Measurements from ENCODE around the gene IRX5. TPM values are rescaled to one million over a fixed set of nuclear protein-coding genes. Genes with fewer than 3 reads are reported as not detected.

Gene IRX5
- total and polyA plus RNA-seq, 2 of the 4 experiments (the other 2 are of a cell fraction), result not detected

- intact Hi-C loops (cut with micrococcal nuclease) (no loop called here), dilution Hi-C loops (cut with HindIII; ENCODE audit: low sequenced_read_pairs, unreplicated experiment) (no loop called here), in situ Hi-C loops (cut with MboI; ENCODE audit: low sequenced_read_pairs) (no loop called here)
- Histone ChIP-seq H2BK15ac (ENCODE audit: low read depth, low read length) (no peak overlapping the region), H3K56ac (ENCODE audit: extremely low read depth, insufficient read depth, low read length) (no peak overlapping the region), H3K36me3 (ENCODE audit: control insufficient read depth, insufficient read depth, low read length) (no peaks in the 10 kb centered on the region), H4K91ac (ENCODE audit: insufficient read depth, low read depth, low read length) (no peak overlapping the region), H4K20me1 (ENCODE audit: insufficient read depth, low read length) (no peaks in the 10 kb centered on the region), H2AK5ac (ENCODE audit: low read depth, low read length) (no peak overlapping the region), H3K27ac (ENCODE audit: insufficient read depth, low read length) (no peak overlapping the region), H3K4me2 (ENCODE audit: low read depth, low read length) (no peak overlapping the region), H2BK20ac (ENCODE audit: low read depth, low read length) (no peak overlapping the region), H3K9me3 (ENCODE audit: control insufficient read depth, insufficient read depth, low read length) (no peaks in the 10 kb centered on the region), H3K4me3 (ENCODE audit: insufficient read depth, low read depth, low read length) (no peak overlapping the region), H4K5ac (ENCODE audit: low read depth, low read length) (no peak overlapping the region), H3K9me1 (ENCODE audit: insufficient read depth, low read length) (no peaks in the 10 kb centered on the region), H3K9ac (ENCODE audit: low read depth, low read length) (no peak overlapping the region), H3K79me1 (ENCODE audit: low read depth in 1 of 2, low read length in 2 of 2) (no peaks in the 10 kb centered on the region), H3K14ac (replicated peaks; ENCODE audit: low read depth, low read length) (no peak overlapping the region), H3K23ac (ENCODE audit: low read depth, low read length) (no peak overlapping the region), H3K18ac (ENCODE audit: low read depth, low read length) (no peak overlapping the region), H3K27me3 (ENCODE audit: control insufficient read depth, insufficient read depth, low read length) (no peaks in the 10 kb centered on the region), H4K8ac (ENCODE audit: low read depth in 2 of 2, low read length in 2 of 2) (no peak overlapping the region), H2AFZ (replicated peaks; ENCODE audit: low read length, poor library complexity) (no peak overlapping the region), H3K4ac (ENCODE audit: low read depth, low read length) (no peak overlapping the region), H2AK9ac (replicated peaks; ENCODE audit: low read depth, low read length, poor library complexity) (no peak overlapping the region), H3K4me1 (ENCODE audit: control insufficient read depth, insufficient read depth, low read length) (no peaks in the 10 kb centered on the region), H2BK120ac (ENCODE audit: low read depth, low read length) (no peak overlapping the region), H2BK5ac (ENCODE audit: low read depth, low read length, poor library complexity, severe bottlenecking) (no peak overlapping the region)
- DNase-seq, result no peak
- TF ChIP-seq POLR2A (IDR thresholded peaks at IDR 0.05; ENCODE audit: low read depth, low read length), result no peak
- TF ChIP-seq SMC3 (IDR thresholded peaks at IDR 0.05; ENCODE audit: low read depth, low read length), result no peak
- no peak for TF ChIP-seq RCOR1 (IDR thresholded peaks at IDR 0.05; ENCODE audit: insufficient replicate concordance, low read length)
- TF ChIP-seq ELK1 (IDR thresholded peaks at IDR 0.05; ENCODE audit: borderline replicate concordance, low read depth, low read length), result no peak
- TF ChIP-seq RFX5 (IDR thresholded peaks at IDR 0.05; ENCODE audit: low read depth, low read length), result no peak
- TF ChIP-seq FOS (IDR thresholded peaks at IDR 0.05; ENCODE audit: low read depth, low read length), result no peak
- BruUV-seq (replicated peaks), result no TSS peak
- ChIA-PET POLR2A (ENCODE audit: unreplicated experiment) (no interaction called here), CTCF (no interaction called here)
- WGBS, 2 experiments (ENCODE audit: extremely low coverage in 2 of 2, insufficient read length in 1 of 2), result 60% methylated on average over 1 of the region's 13 CpGs; no CpG with 5 or more reads in 1 of the 2 experiments
- ATAC-seq (ENCODE audit: low read depth), result no peak
Observed at GRCh38 chr16:54976651-54977200, 46.1 kb downstream of the IRX5 start.

Measured in IMR-90 (cell line).